HG03354 (cell line): ENCODE results near the gene ATP6AP1.
"Not testable (repeated sequence)": the region's sequence is repeated elsewhere in the genome, so short reads cannot be mapped to it uniquely, and the experiment has no call there.

Experiments used
- ATAC-seq: cut with Tn5 transposase; IDR thresholded peaks from one replicate; pipeline ENCODE4 v1.9.1; 2021; ENCODE audit warnings: mild to moderate bottlenecking; ENCODE audit not compliant: unreplicated experiment, poor library complexity, severe bottlenecking

Gene ATP6AP1

DNA sequence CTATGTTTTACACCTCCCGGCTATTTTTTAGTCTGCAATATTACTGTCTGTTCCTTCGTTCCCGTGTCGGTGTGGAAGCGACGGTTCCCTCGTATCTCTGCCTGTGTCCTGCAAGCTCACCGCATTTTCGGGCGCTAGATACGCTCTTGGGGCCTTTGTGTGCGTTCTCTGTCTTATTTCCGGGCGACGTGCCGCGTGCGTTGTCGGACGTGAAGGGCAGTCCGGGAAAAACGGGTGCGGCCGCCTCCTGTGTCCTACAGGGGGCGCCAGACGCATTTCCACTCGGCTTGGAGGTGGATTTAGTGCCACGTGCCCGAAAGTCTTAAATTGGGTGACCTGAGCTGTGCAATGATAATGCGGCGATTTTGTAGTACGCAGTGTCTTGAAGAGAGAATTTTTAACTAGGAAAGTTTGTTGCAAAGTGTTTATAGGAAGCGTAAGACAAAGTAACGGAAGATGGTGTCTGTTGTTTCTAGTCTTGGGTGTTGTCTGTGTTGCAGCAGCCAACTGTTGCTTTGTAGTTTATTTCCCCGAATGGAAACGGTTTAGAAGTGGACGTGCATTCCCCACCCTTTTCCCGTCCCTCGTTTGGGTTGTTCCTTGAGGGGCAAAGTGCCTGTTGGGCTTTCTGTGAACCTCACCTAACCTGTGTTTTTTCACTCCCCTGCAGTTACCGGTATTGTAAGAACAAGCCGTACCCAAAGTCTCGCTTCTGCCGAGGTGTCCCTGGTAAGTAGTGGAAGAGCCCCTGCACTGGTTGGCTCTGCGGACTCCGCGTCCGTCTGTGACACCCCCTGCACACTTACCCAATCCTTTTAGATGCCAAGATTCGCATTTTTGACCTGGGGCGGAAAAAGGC, 29.6 kb upstream of the ATP6AP1 start:
- ATAC-seq = peak; percentile 33

DNA sequence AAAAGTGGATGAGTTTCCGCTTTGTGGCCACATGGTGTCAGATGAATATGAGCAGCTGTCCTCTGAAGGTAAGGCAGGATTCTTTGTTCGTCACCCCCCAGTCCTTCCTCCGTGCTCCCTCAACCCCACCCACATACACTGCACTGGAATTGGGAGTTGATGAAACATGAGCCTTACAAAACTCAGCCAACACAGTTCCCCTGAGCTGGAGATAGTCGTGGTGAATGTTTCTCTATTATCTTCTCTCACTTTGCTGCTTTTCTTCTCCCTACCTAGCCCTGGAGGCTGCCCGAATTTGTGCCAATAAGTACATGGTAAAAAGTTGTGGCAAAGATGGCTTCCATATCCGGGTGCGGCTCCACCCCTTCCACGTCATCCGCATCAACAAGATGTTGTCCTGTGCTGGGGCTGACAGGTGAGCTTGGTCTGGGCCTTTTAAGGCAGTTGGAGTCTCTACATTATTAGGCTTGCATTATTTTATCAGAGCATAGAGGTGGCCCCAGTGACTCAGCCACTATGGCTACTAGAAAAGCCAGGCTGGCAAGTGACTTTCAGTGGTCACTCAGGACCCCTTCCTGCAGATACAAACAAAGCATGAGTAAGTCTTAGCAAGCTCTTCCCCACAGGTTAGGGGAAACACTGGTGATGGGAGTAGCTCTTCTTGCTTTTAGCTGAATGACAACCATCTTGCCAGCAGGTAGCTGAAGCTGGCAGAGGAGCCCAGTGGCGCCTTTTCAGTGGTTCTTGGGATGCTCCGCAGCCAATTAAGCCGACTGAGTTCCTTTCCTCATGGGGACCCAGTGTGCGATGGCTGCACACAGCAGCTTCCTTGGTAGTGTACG, 28.7 kb upstream of the ATP6AP1 start:
- no peak for ATAC-seq

DNA sequence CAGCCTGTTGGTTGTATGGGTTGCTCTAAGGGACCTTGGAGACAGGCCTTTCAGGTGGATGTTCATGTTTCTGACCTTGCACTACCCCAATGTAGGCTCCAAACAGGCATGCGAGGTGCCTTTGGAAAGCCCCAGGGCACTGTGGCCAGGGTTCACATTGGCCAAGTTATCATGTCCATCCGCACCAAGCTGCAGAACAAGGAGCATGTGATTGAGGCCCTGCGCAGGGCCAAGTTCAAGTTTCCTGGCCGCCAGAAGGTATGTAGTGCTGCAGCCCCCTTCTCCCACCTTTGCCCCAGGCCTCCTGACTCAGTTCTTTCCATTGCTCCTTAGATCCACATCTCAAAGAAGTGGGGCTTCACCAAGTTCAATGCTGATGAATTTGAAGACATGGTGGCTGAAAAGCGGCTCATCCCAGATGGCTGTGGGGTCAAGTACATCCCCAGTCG, 28.1 kb upstream of the ATP6AP1 start:
- not testable (repeated sequence) for ATAC-seq

DNA sequence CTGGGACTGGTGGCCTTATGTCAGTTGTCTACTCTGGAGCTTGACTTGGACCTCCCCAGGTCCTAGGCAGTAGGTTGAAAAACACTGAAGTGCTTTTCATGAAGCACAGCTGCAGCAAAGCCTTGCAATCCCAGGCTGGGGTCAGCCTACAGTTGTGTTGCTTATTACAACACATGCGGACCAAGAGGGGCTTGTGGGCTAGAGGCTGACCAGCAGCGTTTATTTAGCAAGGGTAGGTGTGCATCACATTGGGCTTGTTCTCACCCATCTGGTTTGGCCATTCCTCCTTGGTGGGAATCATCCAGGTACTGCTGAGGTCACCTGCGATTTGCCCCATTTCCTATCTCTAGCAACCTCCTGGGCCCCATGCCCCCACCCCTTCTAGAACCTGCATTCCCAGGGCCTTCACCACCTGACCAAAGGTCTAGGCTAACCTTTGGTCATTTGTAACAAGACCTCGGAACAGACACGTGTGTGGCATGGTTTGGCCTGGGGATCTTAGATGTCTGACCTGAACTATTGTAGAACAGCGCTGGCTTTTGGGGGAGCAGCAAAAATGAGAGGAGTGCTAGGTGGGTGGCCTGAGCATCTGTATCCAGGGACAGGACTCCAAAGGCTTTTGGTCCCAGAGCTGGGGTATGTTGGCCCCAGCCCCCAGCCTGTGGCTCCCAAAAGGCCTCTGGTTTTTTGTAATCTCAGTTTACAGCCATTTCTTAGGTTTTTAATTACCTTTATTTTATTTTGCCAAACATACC, 27.3 kb upstream of the ATP6AP1 start:
- no peak for ATAC-seq

DNA sequence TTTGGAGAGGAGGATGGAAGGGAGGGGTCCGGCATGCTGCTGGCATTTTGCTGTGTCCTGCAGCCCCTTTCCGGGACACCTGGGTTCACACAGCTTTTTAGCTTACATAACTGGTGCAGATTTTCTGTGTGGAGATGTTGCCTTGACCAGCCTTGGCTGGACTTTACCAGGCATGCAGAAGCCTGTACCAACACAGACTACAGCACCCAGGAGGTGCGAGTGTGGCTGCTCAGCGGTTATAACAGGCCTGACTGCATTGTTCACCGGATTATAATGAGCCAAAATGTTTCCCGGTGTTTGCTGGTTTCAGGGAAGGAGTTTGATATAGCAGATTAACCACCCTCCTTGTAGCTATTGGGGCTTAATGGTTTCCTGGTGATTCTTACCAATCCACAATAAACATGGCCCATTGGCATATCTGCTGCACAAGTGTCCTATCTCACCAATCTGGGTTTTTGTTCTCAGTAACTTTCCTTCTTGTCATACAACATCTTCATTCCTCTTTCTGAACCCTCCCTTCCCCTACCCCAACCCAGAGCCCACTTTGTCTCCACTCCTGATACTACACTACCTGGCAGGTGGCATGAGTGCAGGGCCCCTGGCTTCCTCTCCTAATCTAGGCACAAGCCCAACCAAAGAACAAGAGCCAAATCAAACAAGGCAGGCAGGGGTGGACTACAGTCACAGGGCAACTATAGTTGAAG, 26.4 kb upstream of the ATP6AP1 start:
- no peak for ATAC-seq

DNA sequence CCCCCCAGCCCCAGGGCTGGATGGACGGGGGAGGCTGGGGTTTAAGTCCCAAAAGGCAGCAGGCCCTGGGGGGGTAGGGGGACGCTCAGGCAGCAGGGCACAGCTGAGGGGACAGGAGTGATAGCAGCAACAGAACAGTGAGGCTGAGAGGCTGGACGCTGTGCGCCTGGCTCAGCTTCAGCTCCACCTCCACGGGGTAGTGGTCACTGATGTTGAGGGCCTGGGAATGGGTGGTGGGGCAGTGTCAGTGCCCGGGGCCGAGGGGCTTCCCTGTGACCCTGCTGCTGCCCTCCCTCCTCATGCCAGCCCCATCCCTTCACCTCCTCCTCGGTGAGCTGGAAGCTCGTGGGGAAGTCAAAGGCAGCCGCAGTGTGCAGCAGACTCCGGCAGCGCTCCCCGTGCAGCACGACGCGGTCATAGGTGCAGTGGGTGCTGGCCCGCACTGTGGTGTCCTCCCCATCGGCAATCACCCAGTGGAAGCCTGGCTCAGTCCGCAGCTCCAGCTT, 25.8 kb upstream of the ATP6AP1 start:
- no peak for ATAC-seq

DNA sequence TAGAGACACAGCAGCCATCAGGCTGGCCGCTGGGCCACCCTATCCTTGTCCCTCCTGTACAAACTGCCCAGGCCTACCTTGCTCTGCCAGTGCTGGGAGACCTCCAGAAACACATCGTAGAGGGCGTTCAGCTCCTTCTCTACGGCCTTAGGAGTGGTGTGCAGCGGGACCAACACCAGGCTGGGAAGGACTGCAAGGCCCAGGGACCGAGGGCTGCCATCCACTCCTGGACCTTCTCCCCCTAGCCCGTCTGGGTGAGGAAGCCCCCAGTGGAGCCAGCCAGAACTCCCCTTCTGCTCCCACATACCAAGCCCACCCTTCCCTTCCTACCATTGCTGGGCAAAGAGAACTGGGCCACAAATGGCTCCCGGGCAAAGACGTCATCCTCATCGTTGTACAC, 25.3 kb upstream of the ATP6AP1 start:
- no peak for ATAC-seq

DNA sequence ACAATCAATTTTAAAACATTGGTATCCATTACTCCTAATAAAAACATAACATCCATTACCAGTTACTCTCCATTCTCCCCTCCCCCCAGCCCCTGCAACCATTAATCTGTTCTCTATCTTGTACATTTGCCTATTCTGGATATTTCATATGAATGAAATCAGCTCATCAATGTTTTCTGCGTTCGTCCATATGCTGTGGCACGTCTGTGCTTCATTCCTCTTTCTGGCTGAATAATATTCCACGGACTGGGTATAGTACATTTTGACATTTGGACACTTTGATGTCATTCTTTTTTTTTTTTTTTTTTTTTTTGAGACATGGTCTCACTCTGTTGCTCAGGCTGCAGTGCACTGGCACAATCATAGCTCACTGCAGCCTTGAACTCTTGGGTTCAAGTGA, 24.6 kb upstream of the ATP6AP1 start:
- ATAC-seq = no peak

DNA sequence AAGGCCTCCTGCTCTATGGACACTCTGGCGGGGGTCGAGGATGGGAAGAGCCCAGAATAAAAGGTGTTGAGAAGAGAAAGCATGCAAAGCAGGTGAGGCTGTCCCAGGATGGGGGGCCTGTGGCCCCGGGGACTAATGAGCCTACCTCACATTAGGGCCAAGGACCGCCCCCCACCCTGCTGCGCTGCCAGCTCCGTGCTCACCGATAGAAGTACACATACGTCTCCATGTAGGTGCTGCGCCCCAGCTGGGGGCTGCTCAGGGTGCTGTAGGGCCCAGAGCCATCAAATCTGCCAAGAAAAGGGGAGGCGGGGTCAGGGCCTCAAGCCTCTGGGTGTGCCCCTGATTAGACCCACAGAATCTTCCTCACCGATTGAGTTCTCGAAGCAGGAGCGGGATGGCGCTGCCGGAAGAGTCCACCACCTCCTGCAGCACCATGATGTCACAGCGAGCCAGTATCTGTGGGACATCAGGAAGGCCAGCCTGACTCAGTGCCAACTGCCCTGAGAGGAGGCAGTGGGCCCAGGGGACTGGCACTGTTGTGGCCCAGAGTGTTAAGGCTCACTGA, 23.8 kb upstream of the ATP6AP1 start:
- ATAC-seq = no peak

DNA sequence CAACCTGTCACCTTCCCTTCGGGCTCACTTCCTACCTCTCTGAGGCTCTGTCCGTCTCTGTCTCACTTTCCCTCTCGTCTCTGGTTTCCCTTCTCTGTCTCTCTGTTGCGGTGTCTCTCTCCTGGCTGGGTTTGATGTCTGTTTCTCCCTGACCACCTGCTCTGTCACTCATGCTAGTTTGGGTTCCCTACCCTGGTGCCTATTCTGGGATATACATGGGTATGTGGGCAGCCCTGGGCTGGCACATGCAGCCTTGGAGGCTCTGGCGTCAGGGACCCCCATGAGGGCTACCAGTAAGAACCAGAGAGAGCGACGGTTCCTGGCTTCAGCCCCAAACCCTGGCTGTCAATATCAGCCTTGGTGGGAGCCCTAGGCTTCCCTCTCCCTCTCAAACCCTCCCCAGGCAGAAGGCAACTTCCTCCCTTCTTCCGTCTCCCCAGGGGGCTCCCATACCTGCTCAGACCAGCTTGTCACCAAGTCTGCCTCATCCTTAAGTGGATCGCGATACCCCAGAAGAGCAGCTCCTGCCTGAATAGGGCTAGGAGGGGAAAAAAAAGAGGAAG, 19.7 kb upstream of the ATP6AP1 start:
- ATAC-seq = no peak

DNA sequence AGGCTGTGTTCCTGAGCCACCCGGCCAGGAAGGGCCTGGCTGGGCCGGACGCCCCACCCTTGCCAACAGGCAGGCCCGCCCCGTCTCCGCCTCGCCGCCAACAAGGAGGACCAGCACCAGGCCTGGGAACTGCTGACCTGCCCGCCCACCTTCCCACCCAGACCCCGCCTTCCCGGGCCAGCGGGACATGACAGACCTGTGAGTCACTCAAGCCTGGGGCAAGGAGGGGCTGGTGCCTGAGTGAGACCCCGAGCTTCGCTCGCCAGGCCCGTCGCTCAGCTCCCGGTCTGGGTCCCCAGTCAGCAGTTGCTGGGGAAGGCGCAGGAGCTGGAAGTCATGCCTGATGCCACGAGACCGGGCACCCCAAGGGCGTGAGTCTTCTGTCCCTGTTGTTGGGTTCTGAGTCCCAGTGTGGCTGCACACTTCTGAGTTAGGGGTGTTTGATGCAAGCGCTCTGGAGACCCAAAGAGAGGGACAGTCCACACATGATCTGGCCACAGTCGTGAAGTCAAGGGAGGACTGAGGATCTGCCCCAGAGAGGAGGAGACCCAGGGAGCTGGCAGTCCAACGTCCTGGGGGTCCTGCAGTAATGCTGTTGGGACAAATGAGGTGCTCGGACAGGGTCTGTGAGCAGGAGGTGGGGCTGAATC, 19.1 kb upstream of the ATP6AP1 start, which contains the start of gene DNASE1L1:
TSS of gene DNASE1L1 (minus strand) at position 33 of the 650 bp plus-strand sequence. CDS start 3,686 bp downstream, outside the sequence.
- ATAC-seq = no peak

DNA sequence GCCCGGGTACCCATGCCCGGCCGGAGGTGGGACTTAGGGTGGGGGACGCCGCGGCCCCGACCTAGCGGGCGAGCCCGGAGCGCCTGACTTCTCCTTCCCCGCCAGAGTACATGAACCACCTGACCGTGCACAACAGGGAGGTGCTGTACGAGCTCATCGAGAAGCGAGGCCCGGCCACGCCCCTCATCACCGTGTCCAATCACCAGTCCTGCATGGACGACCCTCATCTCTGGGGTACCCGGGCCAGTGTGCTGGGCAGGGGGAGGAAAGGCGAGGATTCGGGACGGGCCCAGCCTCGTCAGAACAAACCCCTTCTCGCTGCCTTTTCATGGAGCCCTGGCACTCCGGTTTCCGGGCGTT, 16.5 kb upstream of the ATP6AP1 start:
- ATAC-seq = peak; percentile 58

DNA sequence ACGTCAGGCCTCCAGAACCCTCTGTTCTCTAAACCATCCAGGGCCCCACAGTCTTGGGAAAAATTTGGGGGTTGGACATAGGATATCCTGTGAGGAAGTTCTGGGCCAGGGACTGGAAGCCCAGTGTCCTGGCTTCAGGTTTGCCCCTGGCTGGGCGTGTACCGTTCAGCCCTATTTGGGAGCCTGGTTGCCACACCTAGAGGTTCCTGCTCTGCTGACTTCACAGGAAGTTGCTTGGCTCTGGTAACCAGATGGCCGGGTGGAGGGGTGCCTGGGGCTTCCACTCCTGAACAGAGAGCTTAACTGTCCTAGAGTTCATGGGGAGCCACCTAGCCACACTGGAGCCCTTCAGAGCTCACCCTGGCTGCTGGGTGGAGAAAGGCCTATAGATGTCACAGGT, 16.0 kb upstream of the ATP6AP1 start:
- no peak for ATAC-seq

DNA sequence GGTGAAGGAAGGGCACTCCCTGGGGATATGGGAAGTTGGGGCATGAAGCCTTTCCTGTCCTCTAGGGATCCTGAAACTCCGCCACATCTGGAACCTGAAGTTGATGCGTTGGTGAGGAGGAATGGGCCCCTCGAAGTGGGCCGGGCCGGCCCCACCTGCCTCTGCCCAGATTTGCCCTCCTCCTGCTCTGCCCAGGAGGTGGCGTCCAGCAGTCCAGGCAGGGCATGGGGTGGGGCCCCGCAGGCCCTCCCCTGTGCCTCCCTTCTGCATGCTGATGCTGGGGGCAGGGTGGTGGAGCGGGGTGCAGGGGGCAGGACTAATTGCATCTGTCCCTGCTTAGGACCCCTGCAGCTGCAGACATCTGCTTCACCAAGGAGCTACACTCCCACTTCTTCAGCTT, 15.3 kb upstream of the ATP6AP1 start:
- no peak for ATAC-seq

DNA sequence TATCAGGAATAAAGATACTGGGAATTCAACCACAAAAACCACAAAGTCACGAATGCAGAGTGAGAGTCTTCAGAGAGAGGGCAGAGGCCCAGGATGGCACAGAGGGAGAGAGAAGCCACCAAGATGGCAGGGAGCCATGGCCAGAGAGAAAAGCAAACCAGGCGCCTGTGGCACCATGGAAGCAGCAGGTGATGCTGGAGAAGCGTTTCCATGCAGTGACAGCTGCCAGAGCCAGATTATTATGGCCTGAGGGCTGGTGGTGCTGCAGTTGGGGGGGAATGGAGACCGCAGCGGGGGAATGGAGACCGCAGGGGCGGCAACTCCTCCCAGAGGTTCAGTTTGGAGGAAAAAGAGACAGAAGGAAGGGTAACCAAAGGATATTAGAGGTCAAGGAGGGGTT, 11.3 kb upstream of the ATP6AP1 start:
- no peak for ATAC-seq

DNA sequence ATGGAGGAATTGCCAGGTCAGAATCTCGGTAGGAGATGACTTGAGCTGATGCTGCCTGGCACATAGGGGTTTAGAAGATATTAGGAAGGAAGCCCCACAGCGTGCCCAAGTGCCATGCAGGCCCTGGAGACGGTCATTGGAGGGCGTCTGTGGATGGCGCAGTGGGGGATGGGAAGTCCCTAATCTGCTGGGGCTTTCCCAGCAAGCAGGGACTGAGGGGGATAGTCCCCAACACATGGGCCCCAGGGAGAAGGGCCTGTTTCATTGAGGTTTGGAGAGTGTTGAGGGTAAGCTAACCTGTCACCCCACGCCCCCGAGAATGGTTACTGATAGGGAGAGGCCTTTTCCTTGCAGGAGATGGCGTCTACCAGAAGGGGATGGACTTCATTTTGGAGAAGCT, 9.3 kb upstream of the ATP6AP1 start:
- ATAC-seq = no peak

DNA sequence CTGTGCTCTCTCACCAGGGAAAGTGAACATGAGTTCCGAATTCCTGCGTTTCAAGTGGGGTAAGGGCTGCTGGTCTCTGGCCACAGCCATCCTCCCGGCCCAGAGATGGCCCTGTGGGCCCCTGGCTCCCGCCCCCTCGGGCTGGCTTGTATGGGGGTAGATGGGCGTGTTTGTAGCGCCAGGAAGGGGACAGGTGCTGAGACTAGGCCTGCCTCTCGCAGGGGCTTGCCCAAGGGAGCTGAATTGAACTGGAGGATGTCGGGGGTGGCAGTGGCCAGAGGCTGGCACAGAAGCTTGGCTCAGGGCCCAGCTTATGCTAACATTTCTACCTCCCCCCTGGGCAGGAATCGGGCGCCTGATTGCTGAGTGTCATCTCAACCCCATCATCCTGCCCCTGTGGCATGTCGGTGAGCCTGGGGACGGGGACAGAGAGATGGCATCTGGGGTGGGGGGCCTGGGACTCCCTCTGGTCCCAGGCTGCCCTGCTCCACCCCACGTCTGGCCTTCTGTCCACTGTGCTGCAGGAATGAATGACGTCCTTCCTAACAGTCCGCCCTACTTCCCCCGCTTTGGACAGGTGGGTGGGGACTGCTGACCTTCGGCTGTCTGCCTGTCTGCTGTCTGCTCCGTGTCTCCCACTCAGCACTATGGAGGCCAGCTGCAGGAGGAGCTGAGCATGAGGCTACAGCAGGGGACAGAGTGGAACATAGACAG, 8.6 kb upstream of the ATP6AP1 start:
- no peak for ATAC-seq

DNA sequence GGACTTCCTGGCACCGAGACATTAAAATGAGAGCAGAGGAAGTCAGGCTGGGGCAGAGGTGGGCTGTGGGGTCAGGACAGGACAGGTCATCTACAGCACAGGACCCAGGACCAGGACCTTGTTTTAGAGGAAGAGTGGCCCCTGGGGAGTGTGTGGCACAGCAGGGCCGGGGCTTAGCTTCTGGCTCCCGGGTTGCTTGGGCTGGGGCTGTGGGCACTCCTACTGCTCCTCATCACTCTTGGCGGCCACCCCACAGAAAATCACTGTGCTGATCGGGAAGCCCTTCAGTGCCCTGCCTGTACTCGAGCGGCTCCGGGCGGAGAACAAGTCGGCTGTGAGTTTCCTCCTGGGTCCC, 8.1 kb upstream of the ATP6AP1 start:
- no peak for ATAC-seq
